ENCODE measurements around the gene ZBTB16.

- TF ChIP-seq NFRKB (IDR thresholded peaks at IDR 0.05) (no peak), TARDBP (IDR thresholded peaks at IDR 0.05) (no peak), LEF1 (IDR thresholded peaks at IDR 0.05; ENCODE audit: borderline replicate concordance) (no peak), ZNF384 (IDR thresholded peaks at IDR 0.05) (no peak), FOXK2 (IDR thresholded peaks at IDR 0.05) (no peak), FOXA1 (IDR thresholded peaks at IDR 0.05) (no peak), BHLHE40 (IDR thresholded peaks at IDR 0.05; ENCODE audit: borderline replicate concordance) (no peak), ARNT (IDR thresholded peaks at IDR 0.05) (no peak)
Measured at GRCh38 chr11:114202011-114202609, 142.6 kb downstream of the ZBTB16 start.

Measured in HEK293T (cell line).